ENCODE results near the gene CLEC10A.

GRCh38 chr17:7064261-7064660 lies 15.8 kb downstream of the CLEC10A start:
- TF ChIP-seq EZH2phosphoT487 (conservative IDR thresholded peaks at IDR 0.05; ENCODE audit: low read length) (no peak), CTCF (IDR thresholded peaks at IDR 0.05; ENCODE audit: insufficient read depth, low read length, poor library complexity, severe bottlenecking) (no peak)
